Measurements from ENCODE around the gene TIRAP. TPM values are rescaled to one million over a fixed set of nuclear protein-coding genes. Genes with fewer than 3 reads are reported as not detected.

Gene TIRAP
- total RNA-seq, 1 donor = 9.8 TPM

DNA sequence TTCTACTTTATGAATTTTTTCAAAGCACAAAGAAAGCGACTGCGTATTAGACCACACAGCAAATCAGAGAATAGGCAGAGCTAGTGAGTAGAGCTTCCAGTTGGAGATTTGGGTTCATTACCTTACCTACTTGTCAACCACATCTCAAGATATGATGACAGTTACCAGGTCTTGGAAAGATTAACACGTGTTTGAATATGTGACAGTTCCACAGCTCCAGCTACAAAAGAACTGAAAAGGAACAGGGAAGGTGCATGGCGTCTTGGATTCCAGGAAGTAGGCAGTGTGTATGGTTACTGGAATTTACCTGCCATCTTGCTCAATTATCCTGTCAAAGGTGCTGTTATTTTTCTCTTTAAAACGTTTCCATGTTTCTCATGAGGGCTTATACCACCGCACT lies 5.3 kb downstream of the TIRAP start:
- Histone ChIP-seq H3K9me3 (ENCODE audit: low read depth, low read length) (no peaks in the 10 kb centered on the region), H3K79me2 (ENCODE audit: insufficient read depth, low read length) (peaks cover 13% of the 10 kb centered on the region), H4K20me1 (ENCODE audit: insufficient read depth, low read length) (peaks cover 11% of the 10 kb centered on the region), H3K27me3 (ENCODE audit: insufficient read depth, low read length) (no peaks in the 10 kb centered on the region), H3K36me3 (ENCODE audit: insufficient read depth, low read length) (peaks cover 44% of the 10 kb centered on the region), H3K4me1 (ENCODE audit: insufficient read depth, low read length) (peaks cover 12% of the 10 kb centered on the region), H2AFZ (ENCODE audit: low read length) (no peak overlapping the region), H3K4me3 (ENCODE audit: insufficient read depth, low read length) (no peak overlapping the region), H3K27ac (ENCODE audit: low read depth, low read length) (no peak overlapping the region), H3K4me2 (ENCODE audit: insufficient read depth, low read length) (no peak overlapping the region)
- DNase-seq (ENCODE audit: insufficient read length, low spot score, missing footprints) = no peak
- no peak for TF ChIP-seq CTCF (IDR thresholded peaks at IDR 0.05; ENCODE audit: extremely low read depth, low read depth, low read length)

DNA sequence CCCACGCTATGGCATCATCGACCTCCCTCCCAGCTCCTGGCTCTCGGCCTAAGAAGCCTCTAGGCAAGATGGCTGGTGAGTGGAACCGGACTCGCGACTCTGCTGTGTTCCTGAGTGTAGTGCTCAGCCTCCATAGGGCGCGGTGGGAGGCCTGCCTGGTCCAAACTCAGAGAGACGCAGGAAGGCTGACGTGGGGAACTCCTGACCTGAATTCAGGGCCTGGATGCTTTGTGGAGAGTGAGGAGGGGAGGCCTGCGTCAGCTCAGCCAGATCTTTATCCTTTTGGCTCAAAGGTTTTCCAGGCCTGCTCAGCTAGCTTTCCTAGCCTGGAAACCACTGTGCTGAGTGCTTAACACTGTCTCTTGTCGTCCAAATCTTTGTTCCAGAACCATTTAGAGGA lies 8.0 kb downstream of the TIRAP start:
- H3K79me2 ChIP-seq (ENCODE audit: insufficient read depth, low read length) = peaks cover 9% of the 10 kb centered on the region
- no peak overlapping the region for H2AFZ ChIP-seq (ENCODE audit: low read length)
- no peaks in the 10 kb centered on the region for H3K27me3 ChIP-seq (ENCODE audit: insufficient read depth, low read length)
- peaks cover 11% of the 10 kb centered on the region for H4K20me1 ChIP-seq (ENCODE audit: insufficient read depth, low read length)
- H3K36me3 ChIP-seq (ENCODE audit: insufficient read depth, low read length) = peaks cover 58% of the 10 kb centered on the region
- no peak overlapping the region for H3K4me3 ChIP-seq (ENCODE audit: insufficient read depth, low read length)
- no peaks in the 10 kb centered on the region for H3K4me1 ChIP-seq (ENCODE audit: insufficient read depth, low read length)
- DNase-seq (ENCODE audit: insufficient read length, low spot score, missing footprints) = no peak
- H3K9me3 ChIP-seq (ENCODE audit: low read depth, low read length) = no peaks in the 10 kb centered on the region
- H3K4me2 ChIP-seq (ENCODE audit: insufficient read depth, low read length) = no peak overlapping the region
- TF ChIP-seq CTCF (IDR thresholded peaks at IDR 0.05; ENCODE audit: extremely low read depth, low read depth, low read length) = no peak
- no peak overlapping the region for H3K27ac ChIP-seq (ENCODE audit: low read depth, low read length)

GRCh38 chr11:126293726-126294125 lies 10.8 kb downstream of the TIRAP start:
- H3K4me1 ChIP-seq (ENCODE audit: insufficient read depth, low read length) = no peaks in the 10 kb centered on the region
- TF ChIP-seq CTCF (IDR thresholded peaks at IDR 0.05; ENCODE audit: extremely low read depth, low read depth, low read length) = no peak
- H3K9me3 ChIP-seq (ENCODE audit: low read depth, low read length) = no peaks in the 10 kb centered on the region
- H3K4me3 ChIP-seq (ENCODE audit: insufficient read depth, low read length) = no peak overlapping the region
- H3K27me3 ChIP-seq (ENCODE audit: insufficient read depth, low read length) = no peaks in the 10 kb centered on the region
- no peak overlapping the region for H3K27ac ChIP-seq (ENCODE audit: low read depth, low read length)
- no peaks in the 10 kb centered on the region for H4K20me1 ChIP-seq (ENCODE audit: insufficient read depth, low read length)
- H3K4me2 ChIP-seq (ENCODE audit: insufficient read depth, low read length) = no peak overlapping the region
- no peaks in the 10 kb centered on the region for H3K79me2 ChIP-seq (ENCODE audit: insufficient read depth, low read length)
- peaks cover 47% of the 10 kb centered on the region for H3K36me3 ChIP-seq (ENCODE audit: insufficient read depth, low read length)
- H2AFZ ChIP-seq (ENCODE audit: low read length) = no peak overlapping the region
- no peak for DNase-seq (ENCODE audit: insufficient read length, low spot score, missing footprints)

DNA sequence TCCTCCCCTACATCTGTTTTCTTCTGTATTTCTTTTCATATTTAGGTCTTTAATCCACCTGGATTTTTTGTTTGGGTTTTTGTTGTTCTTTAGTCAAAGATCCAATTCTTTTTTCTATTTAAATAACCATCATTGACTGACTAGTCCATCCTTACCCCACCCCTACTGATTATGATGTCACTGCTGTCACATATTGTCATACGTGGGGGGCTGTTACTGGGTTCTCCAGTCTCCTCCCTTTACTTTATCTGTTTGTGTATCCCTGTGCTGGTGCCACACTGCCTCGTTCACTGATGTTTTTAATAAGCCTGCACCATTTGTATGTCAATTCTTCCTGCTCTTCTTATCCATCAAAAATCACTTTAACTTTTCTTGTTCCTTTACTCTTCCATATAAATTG lies 14.1 kb downstream of the TIRAP start:
- no peaks in the 10 kb centered on the region for H3K9me3 ChIP-seq (ENCODE audit: low read depth, low read length)
- no peaks in the 10 kb centered on the region for H3K79me2 ChIP-seq (ENCODE audit: insufficient read depth, low read length)
- no peak for TF ChIP-seq CTCF (IDR thresholded peaks at IDR 0.05; ENCODE audit: extremely low read depth, low read depth, low read length)
- DNase-seq (ENCODE audit: insufficient read length, low spot score, missing footprints) = no peak
- no peaks in the 10 kb centered on the region for H3K4me1 ChIP-seq (ENCODE audit: insufficient read depth, low read length)
- H3K27me3 ChIP-seq (ENCODE audit: insufficient read depth, low read length) = no peaks in the 10 kb centered on the region
- H4K20me1 ChIP-seq (ENCODE audit: insufficient read depth, low read length) = no peaks in the 10 kb centered on the region
- H3K4me2 ChIP-seq (ENCODE audit: insufficient read depth, low read length) = no peak overlapping the region
- no peak overlapping the region for H3K27ac ChIP-seq (ENCODE audit: low read depth, low read length)
- peaks cover 24% of the 10 kb centered on the region for H3K36me3 ChIP-seq (ENCODE audit: insufficient read depth, low read length)
- H3K4me3 ChIP-seq (ENCODE audit: insufficient read depth, low read length) = no peak overlapping the region
- H2AFZ ChIP-seq (ENCODE audit: low read length) = no peak overlapping the region

Measured in osteoblast (primary cell).